K562 (cell line): ENCODE data around the gene CCDC85B. TPM values are rescaled to one million over a fixed set of nuclear protein-coding genes. Genes with fewer than 3 reads are reported as not detected.

Experiments
- ARNT ChIP-seq, 2 experiments: fragments of 450-650 bp; IDR thresholded peaks; 2 replicates each; pipeline ENCODE4 v1.6.1; 2016; ENCODE audit warnings: mild to moderate bottlenecking in 1 of 2
- ATF4 ChIP-seq: fragments of 450-650 bp; formaldehyde crosslinking; IDR thresholded peaks from 2 replicates; pipeline ENCODE4 v1.4.0; 2022; ENCODE audit warnings: mild to moderate bottlenecking, moderate library complexity
- DPF2 ChIP-seq: fragments of 450-650 bp; IDR thresholded peaks from 2 replicates; pipeline ENCODE4 v1.6.1; 2016
- FOXK2 ChIP-seq, 2 experiments: fragments of 450-650 bp; IDR thresholded peaks in 1 of 2; conservative IDR thresholded peaks in 1 of 2; 2 replicates each; pipeline ENCODE4 v1.6.1; 2016; ENCODE audit warnings: low read depth in 2 of 2, mild to moderate bottlenecking in 1 of 2
- HNRNPL ChIP-seq: fragments of 200-400 bp; formaldehyde crosslinking; IDR thresholded peaks from 2 replicates; pipeline ENCODE4 v1.6.1; 2017; ENCODE audit warnings: low read depth, mild to moderate bottlenecking, low read length
- ILK ChIP-seq: fragments of 450-650 bp; IDR thresholded peaks from 2 replicates; pipeline ENCODE4 v1.6.1; 2016; ENCODE audit warnings: missing genetic modification characterization, low read depth, mild to moderate bottlenecking, missing compliant biosample characterization, moderate library complexity, borderline replicate concordance
- JUNB ChIP-seq: fragments of 450-650 bp; formaldehyde crosslinking; conservative IDR thresholded peaks from 2 replicates; pipeline ENCODE4 v1.4.0; 2020; ENCODE audit warnings: mild to moderate bottlenecking
- JUND ChIP-seq, 2 experiments: IDR thresholded peaks; 2 replicates in 1 of 2; 3 replicates in 1 of 2; pipeline ENCODE4 v1.6.1; 2011; ENCODE audit warnings: borderline replicate concordance in 2 of 2, low read depth in 2 of 2, low read length in 2 of 2, improper control_type of control experiment in 1 of 2, missing biosample characterization in 1 of 2, missing genetic modification characterization in 1 of 2, missing genetic modification reagents in 1 of 2
- MAFK ChIP-seq: IDR thresholded peaks from 2 replicates; pipeline ENCODE4 v1.6.1; 2011; ENCODE audit warnings: low read length, improper control_type of control experiment
- MEIS2 ChIP-seq: fragments of 450-650 bp; IDR thresholded peaks from 2 replicates; pipeline ENCODE4 v1.6.1; 2014; ENCODE audit warnings: mild to moderate bottlenecking; ENCODE audit not compliant: partially characterized antibody
- MYC ChIP-seq, 2 experiments: fragments of 250-450 bp in 1 of 2; sonication (Bioruptor Pico) in 1 of 2; IDR thresholded peaks; 2 replicates each; pipeline versions ENCODE4 v1.5.1 to v1.6.1; 2012 to 2021; ENCODE audit warnings: low read depth in 2 of 2, borderline replicate concordance in 1 of 2, improper control_type of control experiment in 1 of 2, low read length in 1 of 2, mild to moderate bottlenecking in 1 of 2, moderate library complexity in 1 of 2
- PHF21A ChIP-seq: fragments of 450-650 bp; IDR thresholded peaks from 2 replicates; pipeline ENCODE4 v1.6.1; 2017; ENCODE audit warnings: low read depth, borderline replicate concordance
- PHF8 ChIP-seq: fragments of 200-600 bp; sonication (generic); IDR thresholded peaks from 2 replicates; pipeline ENCODE4 v1.6.1; 2012; ENCODE audit warnings: mixed run types, mild to moderate bottlenecking, inconsistent platforms, low read length, moderate library complexity, borderline replicate concordance
- POLR3G ChIP-seq: IDR thresholded peaks from 2 replicates; pipeline ENCODE4 v1.6.1; 2011; ENCODE audit not compliant: insufficient read length, insufficient replicate concordance; ENCODE audit errors: extremely low read depth
- RB1 ChIP-seq: fragments of 450-650 bp; IDR thresholded peaks from 2 replicates; pipeline ENCODE4 v1.6.1; 2017; ENCODE audit warnings: low read depth, mild to moderate bottlenecking
- RBFOX2 ChIP-seq: fragments of 200-400 bp; formaldehyde crosslinking; IDR thresholded peaks from 2 replicates; pipeline ENCODE4 v1.6.1; 2017; ENCODE audit warnings: low read depth, mild to moderate bottlenecking, low read length, moderate library complexity
- SAFB ChIP-seq: fragments of 200-400 bp; formaldehyde crosslinking; IDR thresholded peaks from 2 replicates; pipeline ENCODE4 v1.6.1; 2017; ENCODE audit warnings: low read depth, low read length, borderline replicate concordance
- TEAD1 ChIP-seq, 2 experiments: fragments of 450-650 bp in 1 of 2; sonication (generic) in 1 of 2; formaldehyde crosslinking; IDR thresholded peaks; 2 replicates each; pipeline versions ENCODE4 v1.4.0 to v1.8.0; 2020 to 2022; ENCODE audit warnings: mild to moderate bottlenecking in 2 of 2, missing genetic modification reagents in 1 of 2
- ZBTB8A ChIP-seq: fragments of 450-650 bp; IDR thresholded peaks from 2 replicates; pipeline ENCODE4 v1.6.1; 2018; ENCODE audit warnings: mild to moderate bottlenecking, moderate library complexity; ENCODE audit not compliant: partially characterized antibody
- ZNF146 ChIP-seq: IDR thresholded peaks from one replicate; pipeline ENCODE4 v1.6.1; 2018; ENCODE audit warnings: missing compliant biosample characterization; ENCODE audit not compliant: unreplicated experiment
- ZNF717 ChIP-seq: fragments of 250-450 bp; sonication (Bioruptor Pico); IDR thresholded peaks from 2 replicates; pipeline ENCODE4 v1.5.0; 2021
- ZNF75A ChIP-seq: fragments of 450-650 bp; formaldehyde crosslinking; IDR thresholded peaks from 2 replicates; pipeline ENCODE4 v1.4.0; 2020; ENCODE audit warnings: mild to moderate bottlenecking
- polyA plus RNA-seq, 8 experiments: library from polyadenylated mRNA; depleted of rRNA in 4 of 8; stranded (reverse) in 5 of 8; unstranded in 3 of 8; fragments of >200 nt; fragmentation: Nextera tagmentation in 2 of 8; fragmentation: Illumina TruSeq in 1 of 8; extraction: Ambion mirVana in 2 of 8; extraction: Trizol in 1 of 8; gene quantifications; 2 replicates each; pipeline versions ENCODE4 v1.2.1 to v1.2.3, GENCODE V29; 2011 to 2014; ENCODE audit warnings: inconsistent platforms in 1 of 8, missing spikeins in 1 of 8
- total RNA-seq, 7 experiments: library from RNA; depleted of rRNA in 6 of 7; stranded (reverse); fragments of >200 nt in 6 of 7; fragmentation: Illumina TruSeq in 2 of 7; extraction: Trizol in 2 of 7; gene quantifications; 2 replicates each; pipeline versions ENCODE4 v1.2.1 to v1.2.3, GENCODE V29; 2011 to 2021; ENCODE audit warnings: low replicate concordance in 1 of 7
- TF ChIP-seq, protein P1 (sequence below): fragments of 450-650 bp; IDR thresholded peaks from 2 replicates; pipeline ENCODE4 v1.7.0; 2016; ENCODE audit warnings: borderline replicate concordance
- TF ChIP-seq, protein P2 (sequence below): sonication (generic); formaldehyde crosslinking; IDR thresholded peaks from 2 replicates; pipeline ENCODE4 v1.8.1; 2022; ENCODE audit warnings: missing genetic modification reagents

The CCDC85B gene
- total and polyA plus RNA-seq, 9 of the 15 experiments (the other 6 are each of a cell fraction or from before 2014, with no cell fraction given): 0.14 to 138 (median 6.2) TPM

DNA sequence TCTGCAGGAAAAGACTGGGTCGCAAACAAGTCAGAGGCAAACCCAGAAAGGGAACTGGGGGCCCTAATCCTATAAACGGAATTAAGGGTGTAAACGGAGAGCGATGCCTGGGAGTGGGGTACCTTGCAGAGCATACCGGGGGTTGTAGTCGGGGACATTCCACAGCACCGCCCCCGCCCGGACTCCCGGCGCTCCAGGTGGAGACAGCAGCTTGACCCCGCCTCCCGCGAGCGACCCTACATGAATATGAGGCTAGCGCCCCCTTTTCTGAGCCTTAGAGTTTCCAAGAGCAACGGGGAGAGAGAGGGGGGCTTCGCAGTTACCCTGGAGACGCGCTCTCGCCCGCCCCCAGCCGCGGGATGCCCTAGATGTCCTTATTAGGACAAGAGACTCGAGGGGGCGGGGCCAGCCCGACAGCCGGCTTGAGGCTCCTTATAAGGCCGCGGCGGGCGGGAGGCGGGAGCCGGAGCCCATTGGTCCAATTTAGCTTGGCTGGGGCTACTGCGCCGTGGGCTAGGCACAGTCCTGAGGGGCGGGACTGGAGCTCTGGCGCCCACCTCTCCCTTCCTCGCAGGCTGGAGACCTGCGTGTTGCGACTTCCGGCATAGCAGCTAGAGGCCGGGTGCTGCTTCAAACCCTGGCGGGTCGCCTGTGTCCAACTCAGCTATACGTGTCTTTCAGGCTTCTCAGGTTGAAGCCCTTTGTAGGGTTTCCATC is 31.2 kb upstream of the CCDC85B start (continued):
- TF ChIP-seq JUND (IDR thresholded peaks at IDR 0.05; ENCODE audit: borderline replicate concordance, low read depth, low read length) (no peak), JUND (tag; IDR thresholded peaks at IDR 0.05; ENCODE audit: borderline replicate concordance, low read depth, low read length) (no peak; the same call in 2 of the 3 replicates), ARNT (IDR thresholded peaks at IDR 0.05) (no peak), JUNB (CRISPR knock-in tag) (no peak), MAFK (peak; percentile 53), PHF8 (peak; percentile 53; the same call in 1 of the 2 replicates), FOXK2 (conservative IDR thresholded peaks at IDR 0.05 in 1 of 2, IDR thresholded peaks at IDR 0.05 in 1 of 2; ENCODE audit: low read depth in 2 of 2) (peak; percentile 4 to 41; a peak in 2 of 4 replicates), SAFB (peak; percentile 20; the same call in 1 of the 2 replicates), ZNF717 (CRISPR knock-in tag) (no peak), ATF4 (CRISPR knock-in tag) (no peak), ZNF75A (CRISPR knock-in tag) (no peak), ILK (tag) (no peak), MEIS2 (no peak), PHF21A (no peak), RB1 (peak; percentile 75), RBFOX2 (peak; percentile 97), TEAD1 (CRISPR knock-in tag; IDR thresholded peaks at IDR 0.05) (peak; percentile 74 to 92), MYC (IDR thresholded peaks at IDR 0.05; ENCODE audit: low read depth, low read length) (no peak), MYC (CRISPR knock-in tag; IDR thresholded peaks at IDR 0.05; ENCODE audit: borderline replicate concordance, low read depth) (no peak), ZBTB8A (no peak), HNRNPL (no peak), DPF2 (no peak), ZNF146 (CRISPR knock-in tag) (no peak), POLR3G (no peak)
- TF ChIP-seq, protein P1, sequence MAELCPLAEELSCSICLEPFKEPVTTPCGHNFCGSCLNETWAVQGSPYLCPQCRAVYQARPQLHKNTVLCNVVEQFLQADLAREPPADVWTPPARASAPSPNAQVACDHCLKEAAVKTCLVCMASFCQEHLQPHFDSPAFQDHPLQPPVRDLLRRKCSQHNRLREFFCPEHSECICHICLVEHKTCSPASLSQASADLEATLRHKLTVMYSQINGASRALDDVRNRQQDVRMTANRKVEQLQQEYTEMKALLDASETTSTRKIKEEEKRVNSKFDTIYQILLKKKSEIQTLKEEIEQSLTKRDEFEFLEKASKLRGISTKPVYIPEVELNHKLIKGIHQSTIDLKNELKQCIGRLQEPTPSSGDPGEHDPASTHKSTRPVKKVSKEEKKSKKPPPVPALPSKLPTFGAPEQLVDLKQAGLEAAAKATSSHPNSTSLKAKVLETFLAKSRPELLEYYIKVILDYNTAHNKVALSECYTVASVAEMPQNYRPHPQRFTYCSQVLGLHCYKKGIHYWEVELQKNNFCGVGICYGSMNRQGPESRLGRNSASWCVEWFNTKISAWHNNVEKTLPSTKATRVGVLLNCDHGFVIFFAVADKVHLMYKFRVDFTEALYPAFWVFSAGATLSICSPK: no peak
- TF ChIP-seq, protein P2, sequence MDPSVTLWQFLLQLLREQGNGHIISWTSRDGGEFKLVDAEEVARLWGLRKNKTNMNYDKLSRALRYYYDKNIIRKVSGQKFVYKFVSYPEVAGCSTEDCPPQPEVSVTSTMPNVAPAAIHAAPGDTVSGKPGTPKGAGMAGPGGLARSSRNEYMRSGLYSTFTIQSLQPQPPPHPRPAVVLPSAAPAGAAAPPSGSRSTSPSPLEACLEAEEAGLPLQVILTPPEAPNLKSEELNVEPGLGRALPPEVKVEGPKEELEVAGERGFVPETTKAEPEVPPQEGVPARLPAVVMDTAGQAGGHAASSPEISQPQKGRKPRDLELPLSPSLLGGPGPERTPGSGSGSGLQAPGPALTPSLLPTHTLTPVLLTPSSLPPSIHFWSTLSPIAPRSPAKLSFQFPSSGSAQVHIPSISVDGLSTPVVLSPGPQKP (CRISPR knock-in tag): no peak
